ENCODE data around the gene CNGB1. TPM values are rescaled to one million over a fixed set of nuclear protein-coding genes. Genes with fewer than 3 reads are reported as not detected.
"Not testable (repeated sequence)": the region's sequence is repeated elsewhere in the genome, so short reads cannot be mapped to it uniquely, and the experiment has no call there.

The CNGB1 gene
- total RNA-seq, 2 experiments from 2014 or later = not detected

DNA sequence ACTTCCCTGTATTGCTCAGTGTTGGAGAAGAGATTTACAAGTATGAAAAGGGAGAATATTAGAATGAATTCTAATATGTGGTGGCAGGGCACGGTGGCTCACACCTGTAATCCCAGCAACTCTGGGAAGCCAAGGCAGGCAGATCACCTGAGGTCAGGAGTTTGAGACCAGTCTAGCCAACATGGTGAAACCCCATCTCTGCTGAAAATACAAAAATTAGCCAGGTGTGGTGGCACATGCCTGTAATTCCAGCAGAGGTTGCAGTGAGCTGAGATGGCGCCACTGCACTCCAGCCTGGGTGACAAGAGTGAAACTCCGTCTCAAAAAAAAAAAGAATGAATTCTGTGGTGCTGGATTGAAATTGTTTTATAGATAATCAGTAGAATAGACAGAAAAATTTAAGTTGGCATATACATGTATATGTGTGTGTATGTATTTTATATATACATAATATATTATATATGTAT lies 75.8 kb downstream of the CNGB1 start:
- H3K36me3 Mint-ChIP-seq (ENCODE audit: low read depth); POLR2A ChIA-PET; H3K9me3 Mint-ChIP-seq; H3K4me3 Mint-ChIP-seq; H3K27ac Mint-ChIP-seq; CTCF ChIA-PET; DNase-seq: not testable (repeated sequence)
- H3K27me3 Mint-ChIP-seq = peaks cover 22% of the 10 kb centered on the region
- H3K4me1 Mint-ChIP-seq = peaks cover 20% of the 10 kb centered on the region

DNA sequence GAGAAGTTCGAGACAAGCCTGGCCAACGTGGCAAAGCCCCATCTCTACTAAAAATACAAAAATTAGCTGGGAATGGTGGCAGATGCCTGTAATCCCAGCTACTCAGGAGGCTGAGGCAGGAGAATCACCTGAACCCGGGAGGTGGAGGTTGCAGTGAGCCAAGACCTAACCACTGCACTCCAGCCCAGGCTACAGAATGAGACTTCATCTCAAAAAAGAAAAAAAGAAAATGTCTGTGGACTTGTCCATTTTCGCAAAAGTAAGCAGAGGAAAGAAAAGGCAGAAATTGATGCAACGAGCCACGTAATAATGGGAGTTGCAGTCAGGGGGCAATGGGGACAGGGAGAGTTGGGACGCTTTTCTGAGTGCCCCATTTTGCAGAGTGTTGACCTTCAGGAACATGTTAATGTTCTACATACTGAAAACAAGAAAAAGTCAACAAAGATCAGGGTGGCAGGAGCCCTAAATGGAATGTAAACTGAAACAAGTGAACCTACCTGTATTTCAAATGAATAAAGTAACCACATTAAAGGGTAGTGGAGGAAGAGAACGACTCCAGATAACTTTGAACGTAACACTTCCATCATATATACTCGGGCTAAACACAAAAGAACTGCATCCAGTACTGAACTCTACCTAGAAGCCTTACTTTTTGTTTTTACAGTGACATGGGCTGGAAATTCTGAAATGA lies 76.4 kb downstream of the CNGB1 start:
- H3K27ac Mint-ChIP-seq = no peak overlapping the region
- POLR2A ChIA-PET = no interaction called here
- H3K36me3 Mint-ChIP-seq (ENCODE audit: low read depth) = no peaks in the 10 kb centered on the region
- CTCF ChIA-PET = no interaction called here
- no peak for DNase-seq
- peaks cover 17% of the 10 kb centered on the region for H3K4me1 Mint-ChIP-seq
- peaks cover 18% of the 10 kb centered on the region for H3K27me3 Mint-ChIP-seq
- H3K4me3 Mint-ChIP-seq = no peak overlapping the region
- H3K9me3 Mint-ChIP-seq = no peaks in the 10 kb centered on the region

DNA sequence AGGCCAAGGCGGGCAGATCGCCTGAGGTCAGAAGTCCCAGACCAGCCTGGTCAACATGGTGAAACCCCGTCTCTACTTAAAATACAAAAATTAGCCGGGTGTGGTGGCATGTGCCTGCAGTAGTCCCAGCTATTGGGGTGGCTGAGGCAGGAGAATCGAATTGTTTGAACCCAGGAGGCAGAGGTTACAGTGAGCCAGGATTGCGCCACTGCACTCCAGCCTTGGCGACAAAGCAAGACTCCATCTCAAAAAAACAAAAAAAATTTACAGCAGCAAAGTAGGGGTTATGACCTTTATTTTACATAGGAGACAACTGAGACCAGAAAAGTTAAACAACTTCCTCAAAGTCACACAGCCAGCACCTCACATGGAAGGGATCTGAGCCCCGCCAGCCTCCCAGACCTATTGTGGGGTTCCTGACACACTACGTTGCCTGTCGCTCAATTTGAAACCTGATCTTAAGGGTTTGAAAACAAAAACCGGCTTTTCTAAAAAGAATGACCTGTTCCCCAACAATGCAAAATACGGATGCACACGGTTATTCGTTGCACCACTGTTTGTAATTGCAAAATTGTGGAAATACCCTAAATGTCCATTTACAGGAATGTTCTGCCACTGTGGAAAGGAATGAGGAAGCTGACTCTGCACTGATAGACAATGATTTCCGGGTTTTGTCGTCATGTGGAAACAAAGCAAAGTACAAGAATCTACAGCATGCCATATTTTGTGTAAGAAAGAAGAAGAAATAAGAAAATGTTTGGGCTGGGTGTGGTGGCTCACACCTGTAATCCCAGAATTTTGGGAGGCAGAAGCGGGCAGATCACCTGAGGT lies 77.2 kb downstream of the CNGB1 start:
- Mint-ChIP-seq H3K27me3 (peaks cover 23% of the 10 kb centered on the region), H3K36me3 (ENCODE audit: low read depth) (no peaks in the 10 kb centered on the region), H3K9me3 (no peaks in the 10 kb centered on the region), H3K27ac (no peak overlapping the region), H3K4me1 (peaks cover 17% of the 10 kb centered on the region), H3K4me3 (no peak overlapping the region)
- DNase-seq = no peak
- POLR2A ChIA-PET = no interaction called here
- CTCF ChIA-PET = no interaction called here

DNA sequence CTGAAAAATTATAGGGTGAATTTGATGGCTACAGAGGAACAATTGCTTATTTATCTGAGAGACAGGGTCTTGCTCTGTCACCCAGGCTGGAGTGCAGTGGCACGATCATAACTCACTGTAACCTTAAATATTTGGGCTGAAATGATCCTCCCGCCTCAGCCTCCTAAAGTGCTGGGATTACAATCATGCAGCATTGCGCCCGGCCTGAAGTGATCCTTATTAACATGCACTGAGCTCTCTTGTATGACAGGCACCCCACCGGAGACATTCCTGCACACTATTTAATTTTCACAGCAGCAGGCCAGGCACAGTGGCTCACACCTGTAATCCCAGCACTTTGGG lies 77.7 kb downstream of the CNGB1 start:
- ChIA-PET CTCF (no interaction called here), POLR2A (no interaction called here)
- peaks cover 28% of the 10 kb centered on the region for H3K27me3 Mint-ChIP-seq
- DNase-seq = no peak
- no peak overlapping the region for H3K4me3 Mint-ChIP-seq
- H3K9me3 Mint-ChIP-seq = no peaks in the 10 kb centered on the region
- H3K27ac Mint-ChIP-seq = no peak overlapping the region
- H3K36me3 Mint-ChIP-seq (ENCODE audit: low read depth) = no peaks in the 10 kb centered on the region
- peaks cover 17% of the 10 kb centered on the region for H3K4me1 Mint-ChIP-seq

DNA sequence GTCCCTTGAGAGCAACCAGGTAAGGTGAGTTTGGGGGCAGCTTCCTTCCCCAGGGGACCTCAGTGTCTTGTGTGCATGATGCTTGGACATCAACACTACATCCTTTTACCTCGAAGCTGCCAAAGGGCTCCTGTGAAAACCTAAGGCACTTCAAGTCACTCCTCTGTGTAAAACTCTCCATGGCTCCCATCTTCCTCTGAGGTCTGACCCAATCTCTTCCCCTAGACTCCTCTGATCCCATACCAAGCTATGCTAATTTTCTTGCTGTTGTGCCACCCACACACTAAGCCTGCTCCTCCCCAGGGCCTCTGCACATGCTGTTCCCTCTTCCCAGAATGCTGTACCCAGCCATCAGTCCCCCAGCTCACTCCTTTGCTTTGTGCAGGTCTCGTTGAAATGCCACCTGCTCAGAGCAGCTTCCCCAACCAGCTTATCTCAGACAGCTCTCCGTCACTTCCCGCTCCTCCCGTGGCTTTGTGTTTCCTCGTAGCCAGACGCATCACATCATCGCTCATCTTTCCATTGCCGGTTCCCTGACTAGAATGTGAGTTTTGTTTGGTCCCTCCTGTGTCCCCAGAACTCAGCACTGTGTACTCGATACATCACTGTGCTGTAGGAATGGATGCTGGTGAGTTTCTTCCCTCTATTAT lies 78.4 kb downstream of the CNGB1 start:
- Mint-ChIP-seq H3K4me3 (no peak overlapping the region), H3K36me3 (ENCODE audit: low read depth) (no peaks in the 10 kb centered on the region), H3K27ac (no peak overlapping the region), H3K27me3 (peaks cover 31% of the 10 kb centered on the region), H3K9me3 (no peaks in the 10 kb centered on the region), H3K4me1 (peaks cover 17% of the 10 kb centered on the region)
- DNase-seq = no peak
- CTCF ChIA-PET = interaction anchor here (0.7 kb wide), 1 partner anchor 301 kb away, joined by 3 read pairs; no protein-coding TSS in a partner anchor
- POLR2A ChIA-PET = no interaction called here

DNA sequence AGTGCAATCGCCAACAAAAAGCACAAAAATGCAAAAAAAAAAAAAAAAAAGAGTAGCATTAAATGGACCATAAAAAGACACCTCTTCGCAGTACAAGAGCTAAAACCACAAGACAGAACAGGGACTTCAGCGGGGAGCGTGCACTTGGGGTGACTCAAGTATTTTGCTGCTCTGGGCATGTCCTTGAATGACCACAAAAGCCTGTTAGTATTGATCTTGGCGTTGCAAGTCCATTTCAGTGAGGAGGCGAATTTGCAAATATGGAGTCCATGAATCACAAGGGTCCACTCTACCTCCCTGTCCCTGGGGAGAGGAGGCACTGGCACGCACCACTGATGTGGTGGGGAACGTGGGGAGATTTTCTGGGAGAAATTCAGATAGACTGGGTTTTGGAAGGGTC lies 78.9 kb downstream of the CNGB1 start:
- Mint-ChIP-seq H3K36me3 (ENCODE audit: low read depth) (no peaks in the 10 kb centered on the region), H3K4me1 (peaks cover 17% of the 10 kb centered on the region), H3K27ac (no peak overlapping the region), H3K27me3 (peaks cover 31% of the 10 kb centered on the region), H3K9me3 (no peaks in the 10 kb centered on the region), H3K4me3 (no peak overlapping the region)
- DNase-seq = no peak
- ChIA-PET POLR2A (no interaction called here), CTCF (interaction anchor here (0.7 kb wide), 1 partner anchor 301 kb away, joined by 3 read pairs; no protein-coding TSS in a partner anchor)

DNA sequence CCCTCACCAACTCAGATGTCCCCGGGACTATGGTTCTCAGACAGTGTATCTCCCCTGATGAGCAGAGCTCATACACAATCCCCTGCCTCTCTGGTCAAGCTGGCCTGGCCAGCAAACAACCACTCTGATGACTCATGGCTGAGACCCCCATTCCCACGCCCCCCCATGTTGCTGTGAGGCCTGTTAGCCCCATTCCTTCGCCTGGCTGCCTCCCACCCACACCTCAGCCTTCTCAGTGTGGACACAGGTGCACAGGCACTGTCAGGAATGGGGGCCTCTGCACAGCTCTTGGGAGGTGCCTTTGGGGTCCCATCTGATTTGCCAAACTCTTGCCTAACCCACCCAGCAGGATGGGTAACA lies 80.2 kb downstream of the CNGB1 start:
- POLR2A ChIA-PET = no interaction called here
- Mint-ChIP-seq H3K4me3 (no peak overlapping the region), H3K27ac (no peak overlapping the region), H3K4me1 (peaks cover 17% of the 10 kb centered on the region), H3K36me3 (ENCODE audit: low read depth) (no peaks in the 10 kb centered on the region), H3K27me3 (peaks cover 31% of the 10 kb centered on the region), H3K9me3 (no peaks in the 10 kb centered on the region)
- CTCF ChIA-PET = interaction anchor here (1.1 kb wide), 1 partner anchor 97 kb away, joined by 3 read pairs; no protein-coding TSS in a partner anchor
- no peak for DNase-seq

DNA sequence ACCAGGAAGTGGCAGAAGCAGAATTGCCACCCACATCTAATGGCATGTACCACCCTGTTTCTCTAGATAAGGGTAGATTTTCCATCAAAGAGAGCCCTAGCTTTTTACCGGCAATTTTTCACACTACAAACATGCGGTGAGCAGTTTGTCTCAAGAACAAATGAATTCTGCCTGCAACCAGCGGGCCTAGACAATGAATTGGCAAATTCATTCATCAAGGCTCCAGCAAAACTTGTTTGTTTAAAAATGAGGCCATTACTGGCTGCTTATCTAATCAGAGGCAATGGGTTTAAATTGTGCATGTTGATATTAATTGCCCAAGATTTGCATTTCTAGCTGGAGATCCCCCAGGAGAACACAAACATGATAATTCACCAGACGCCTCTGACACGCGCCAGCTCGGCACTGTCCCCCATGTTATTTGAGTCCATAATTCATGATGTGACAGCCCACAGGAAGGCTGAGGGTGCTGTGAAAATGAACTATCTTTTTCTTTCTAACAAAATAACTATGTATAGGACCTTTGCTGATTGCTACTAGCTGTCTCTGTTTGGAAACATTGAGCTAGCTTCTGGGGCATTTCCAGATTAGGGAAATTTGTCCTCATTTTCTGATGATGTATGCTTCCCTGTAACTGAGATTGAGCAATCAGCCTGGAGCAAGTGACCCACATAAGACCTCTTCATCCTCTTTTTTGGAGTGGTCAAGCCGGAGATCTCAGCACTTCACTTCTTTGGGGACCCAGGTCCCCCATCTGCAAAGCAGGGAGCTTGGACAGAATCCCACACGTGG lies 80.8 kb downstream of the CNGB1 start:
- DNase-seq = no peak
- Mint-ChIP-seq H3K4me3 (no peak overlapping the region), H3K36me3 (ENCODE audit: low read depth) (no peaks in the 10 kb centered on the region), H3K27me3 (peaks cover 36% of the 10 kb centered on the region), H3K27ac (no peak overlapping the region), H3K4me1 (peaks cover 17% of the 10 kb centered on the region), H3K9me3 (no peaks in the 10 kb centered on the region)
- ChIA-PET POLR2A (no interaction called here), CTCF (interaction anchor here (1.1 kb wide), 1 partner anchor 96 kb away, joined by 3 read pairs; no protein-coding TSS in a partner anchor)

DNA sequence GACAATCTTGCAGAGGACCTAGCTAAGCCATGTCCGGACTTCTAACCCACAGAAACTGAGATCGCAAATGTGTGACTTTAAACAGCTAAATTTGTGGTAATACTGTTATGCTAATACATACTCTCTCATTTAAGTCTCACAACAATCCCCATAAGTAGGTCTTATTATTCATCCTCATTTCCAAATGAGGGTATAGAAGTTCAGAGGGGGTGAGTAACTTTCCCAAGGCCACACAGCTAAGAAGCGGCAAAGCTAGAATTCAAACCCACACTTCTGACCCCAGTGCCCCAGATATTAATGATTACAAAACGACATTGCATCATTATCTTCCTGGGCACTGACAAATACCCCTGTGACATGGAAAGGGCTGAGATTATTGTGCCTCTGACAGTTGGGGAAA lies 81.4 kb downstream of the CNGB1 start:
- H3K4me3 Mint-ChIP-seq = no peak overlapping the region
- ChIA-PET POLR2A (no interaction called here), CTCF (interaction anchor here (1.1 kb wide), 1 partner anchor 95 kb away, joined by 3 read pairs; no protein-coding TSS in a partner anchor)

DNA sequence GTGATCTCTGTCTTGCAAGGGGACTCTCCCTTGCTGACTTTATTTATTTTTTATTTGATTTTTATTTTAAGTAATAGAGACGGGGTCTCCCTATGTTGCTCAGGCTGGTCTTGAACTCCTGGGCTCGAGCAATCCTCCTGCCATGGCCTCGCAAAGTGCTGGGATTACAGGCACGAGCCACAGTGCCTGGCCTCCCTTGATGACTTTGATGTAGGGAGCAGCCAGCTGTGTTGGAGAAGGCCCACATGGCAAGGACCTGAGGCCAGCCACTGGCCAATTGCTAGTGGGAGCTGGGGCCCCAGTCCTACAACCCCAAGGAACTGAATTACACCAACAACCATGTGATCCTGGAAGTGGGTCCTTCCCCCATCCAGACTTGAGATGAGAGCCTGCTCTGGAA lies 81.8 kb downstream of the CNGB1 start:
- no peak for DNase-seq
- no peaks in the 10 kb centered on the region for H3K36me3 Mint-ChIP-seq (ENCODE audit: low read depth)
- no peak overlapping the region for H3K27ac Mint-ChIP-seq
- peaks cover 45% of the 10 kb centered on the region for H3K27me3 Mint-ChIP-seq
- no peaks in the 10 kb centered on the region for H3K9me3 Mint-ChIP-seq
- no peak overlapping the region for H3K4me3 Mint-ChIP-seq
- ChIA-PET POLR2A (no interaction called here), CTCF (no interaction called here)
- peaks cover 11% of the 10 kb centered on the region for H3K4me1 Mint-ChIP-seq

More for the DNA sequence above, 81.4 kb downstream of the CNGB1 start:
- no peak overlapping the region for H3K27ac Mint-ChIP-seq
- H3K36me3 Mint-ChIP-seq (ENCODE audit: low read depth) = no peaks in the 10 kb centered on the region
- peaks cover 42% of the 10 kb centered on the region for H3K27me3 Mint-ChIP-seq
- no peak for DNase-seq
- peaks cover 13% of the 10 kb centered on the region for H3K4me1 Mint-ChIP-seq
- H3K9me3 Mint-ChIP-seq = no peaks in the 10 kb centered on the region

DNA sequence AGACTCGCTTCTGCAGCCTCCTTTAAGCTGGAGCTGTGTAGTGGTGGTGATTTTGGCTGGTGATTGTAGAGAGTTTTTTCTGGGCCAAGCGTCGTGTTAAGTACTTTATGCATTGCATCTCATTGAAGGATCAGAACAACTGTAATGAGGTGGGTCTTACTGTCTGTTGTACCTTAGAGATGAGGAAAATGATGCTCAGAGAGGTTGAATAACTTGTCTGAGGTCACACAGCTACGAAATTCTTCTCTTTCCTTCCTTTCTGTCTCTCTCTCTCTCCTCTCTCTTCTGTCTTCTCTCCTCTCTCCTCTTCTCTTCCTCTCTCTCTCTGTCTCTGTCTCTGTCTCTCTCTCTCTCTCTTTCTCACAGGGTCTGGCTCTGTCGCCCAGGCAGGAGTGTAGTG lies 82.8 kb downstream of the CNGB1 start:
- H3K4me3 Mint-ChIP-seq = no peak overlapping the region
- ChIA-PET CTCF (no interaction called here), POLR2A (no interaction called here)
- no peak for DNase-seq
- H3K27me3 Mint-ChIP-seq = peaks cover 50% of the 10 kb centered on the region
- H3K36me3 Mint-ChIP-seq (ENCODE audit: low read depth) = no peaks in the 10 kb centered on the region
- H3K9me3 Mint-ChIP-seq = no peaks in the 10 kb centered on the region
- H3K27ac Mint-ChIP-seq = no peak overlapping the region
- H3K4me1 Mint-ChIP-seq = peaks cover 6% of the 10 kb centered on the region

DNA sequence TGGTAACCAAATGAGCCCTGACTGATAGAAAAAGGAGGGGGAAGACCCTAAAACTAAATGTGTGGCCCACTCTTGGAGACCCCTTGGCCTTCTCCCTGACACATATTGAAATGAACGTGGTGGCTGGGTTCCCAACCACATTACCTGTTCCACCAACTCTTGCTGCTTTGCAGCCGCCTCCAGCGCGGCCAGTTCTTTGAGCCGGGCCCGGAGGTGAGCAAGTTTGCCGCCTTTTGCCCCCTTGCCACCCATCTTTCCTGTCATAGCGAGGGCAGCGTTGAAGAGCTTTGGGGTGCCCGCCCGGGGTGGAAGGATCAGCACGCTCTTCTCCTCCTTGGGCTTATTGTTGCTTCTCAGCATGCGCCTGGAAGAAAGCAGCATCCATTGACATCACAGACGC lies 83.2 kb downstream of the CNGB1 start:
- CTCF ChIA-PET = no interaction called here
- Mint-ChIP-seq H3K27me3 (peaks cover 51% of the 10 kb centered on the region), H3K4me1 (peaks cover 3% of the 10 kb centered on the region), H3K36me3 (ENCODE audit: low read depth) (no peaks in the 10 kb centered on the region), H3K27ac (no peak overlapping the region), H3K4me3 (no peak overlapping the region), H3K9me3 (no peaks in the 10 kb centered on the region)
- POLR2A ChIA-PET = no interaction called here
- no peak for DNase-seq

DNA sequence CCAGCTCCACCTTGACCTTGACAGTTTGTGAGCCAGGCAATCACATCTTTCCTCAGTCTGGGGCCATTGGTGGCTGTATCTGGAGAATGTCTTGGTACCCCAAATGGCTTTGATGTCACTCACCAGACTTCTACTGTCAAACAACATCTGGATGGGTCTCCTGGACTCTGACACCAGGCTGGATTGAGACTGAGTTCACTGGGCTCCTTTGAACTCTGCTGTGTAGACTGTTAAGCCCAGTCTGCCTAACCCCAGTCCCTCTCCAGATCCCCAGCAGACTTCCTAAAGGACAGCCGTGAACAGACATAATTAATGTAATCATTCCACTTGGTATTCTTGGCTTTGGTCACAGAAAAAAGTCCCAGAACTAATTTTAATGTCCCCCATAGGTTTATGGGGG lies 84.5 kb downstream of the CNGB1 start:
- Mint-ChIP-seq H3K27ac (no peak overlapping the region), H3K27me3 (peaks cover 56% of the 10 kb centered on the region)
- CTCF ChIA-PET = interaction anchor here (1.1 kb wide), 1 partner anchor 12 kb away, joined by 3 read pairs; no protein-coding TSS in a partner anchor

More for the DNA sequence above, 84.5 kb downstream of the CNGB1 start:
- Mint-ChIP-seq H3K9me3 (no peaks in the 10 kb centered on the region), H3K36me3 (ENCODE audit: low read depth) (no peaks in the 10 kb centered on the region), H3K4me1 (no peaks in the 10 kb centered on the region), H3K4me3 (no peak overlapping the region)
- POLR2A ChIA-PET = no interaction called here
- DNase-seq = no peak
